Measurements from ENCODE around the gene PYDC2. TPM values are rescaled to one million over a fixed set of nuclear protein-coding genes. Genes with fewer than 3 reads are reported as not detected.

The PYDC2 gene
- total RNA-seq, result not detected in 2 replicates

DNA sequence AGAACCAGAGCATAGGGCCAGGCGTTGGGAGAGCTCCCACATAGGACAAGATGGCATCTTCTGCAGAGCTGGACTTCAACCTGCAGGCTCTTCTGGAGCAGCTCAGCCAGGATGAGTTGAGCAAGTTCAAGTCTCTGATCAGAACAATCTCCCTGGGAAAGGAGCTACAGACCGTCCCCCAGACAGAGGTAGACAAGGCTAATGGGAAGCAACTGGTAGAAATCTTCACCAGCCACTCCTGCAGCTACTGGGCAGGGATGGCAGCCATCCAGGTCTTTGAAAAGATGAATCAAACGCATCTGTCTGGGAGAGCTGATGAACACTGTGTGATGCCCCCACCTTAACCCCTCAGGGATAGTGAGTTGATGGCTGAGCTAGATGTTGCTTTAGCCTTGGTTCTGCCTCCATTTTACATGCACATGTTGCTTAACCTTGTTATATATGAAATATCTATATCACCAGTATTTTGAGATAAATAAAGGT is at the start of gene PYDC2:
PYDC2 (plus strand) TSS at position 51 of the 483 bp plus-strand sequence; CDS start at position 51, 0 bp downstream.
- no peak for DNase-seq (ENCODE audit: low read depth in 2 of 2)

DNA sequence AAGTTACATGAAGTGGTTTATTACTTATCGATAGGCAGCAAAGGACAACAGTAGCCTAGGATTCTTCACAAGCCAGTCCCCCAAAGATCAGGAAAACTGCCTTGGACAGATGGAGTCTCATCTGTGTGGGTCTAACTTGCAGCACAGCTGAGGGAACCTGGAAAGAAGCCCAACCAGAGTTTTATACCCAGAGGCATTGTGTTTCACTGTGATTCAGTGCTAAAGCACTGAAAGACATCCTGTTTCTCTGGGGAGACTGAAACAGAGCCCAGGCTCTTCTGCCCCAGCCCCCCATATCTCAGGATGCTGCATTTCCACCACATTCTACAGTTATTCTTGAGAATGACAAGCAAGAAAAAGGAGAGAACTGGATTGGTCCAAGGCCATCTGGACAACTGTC is 48.2 kb upstream of the PYDC2 start:
- peak; percentile 60 to 98 for DNase-seq (ENCODE audit: low read depth in 2 of 2)

DNA sequence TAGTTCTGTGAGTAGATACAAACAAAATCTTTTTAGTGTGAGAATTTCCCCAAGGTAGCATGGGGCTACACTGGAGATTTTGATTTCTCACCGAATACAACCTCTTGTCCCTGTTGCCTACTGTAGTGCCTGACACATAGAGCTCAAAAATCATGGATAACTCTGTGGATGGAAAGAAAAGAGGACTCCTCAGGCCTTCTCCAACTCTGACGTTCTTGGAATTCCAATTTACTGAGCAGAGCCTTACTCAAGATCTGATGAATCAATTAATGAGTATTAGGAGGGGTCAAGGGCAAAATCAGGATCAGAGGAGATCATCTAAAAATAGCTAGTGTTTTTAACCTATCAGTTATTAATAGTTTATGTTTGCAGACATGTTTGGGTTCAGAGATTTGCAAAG is 46.7 kb upstream of the PYDC2 start:
- DNase-seq (ENCODE audit: low read depth in 2 of 2), result no peak

DNA sequence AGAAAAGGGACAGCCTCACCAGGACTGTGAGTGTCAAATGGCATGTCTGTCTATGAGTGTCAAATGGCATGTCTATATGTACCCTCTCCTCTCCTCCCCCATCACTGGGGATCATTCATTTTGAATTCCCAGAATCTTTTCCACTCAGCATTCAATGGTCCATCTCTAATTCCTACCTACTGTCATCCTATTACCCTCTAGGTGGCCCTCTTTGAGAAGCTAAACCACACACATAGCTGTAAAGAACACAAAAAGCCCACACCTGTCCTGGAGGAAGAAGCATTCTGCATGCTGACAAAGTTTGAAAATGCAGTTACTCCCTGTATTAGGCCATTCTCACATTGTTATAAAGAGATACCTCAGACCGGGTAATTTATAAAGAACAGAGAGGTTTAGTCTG is 46.2 kb upstream of the PYDC2 start:
- DNase-seq (ENCODE audit: low read depth in 2 of 2), result no peak

DNA sequence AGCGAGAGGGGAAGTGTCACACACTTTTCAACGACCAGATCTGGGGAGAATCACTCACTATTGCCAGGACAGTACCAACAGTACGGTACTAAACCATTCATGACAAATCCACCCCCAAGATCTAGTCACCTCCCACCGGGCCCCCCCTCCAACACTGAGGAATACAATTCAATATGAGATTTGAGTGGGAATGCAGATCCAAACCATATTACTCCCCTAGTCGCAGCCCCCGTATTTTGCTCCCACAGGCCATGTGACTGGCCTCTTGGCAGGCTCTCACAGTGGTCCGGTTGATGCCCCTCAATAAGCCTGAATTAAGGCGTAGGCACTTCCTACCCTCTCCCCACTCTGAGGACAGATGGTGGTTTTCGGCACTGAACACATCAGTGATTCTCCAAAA is 45.4 kb upstream of the PYDC2 start:
- no peak for DNase-seq (ENCODE audit: low read depth in 2 of 2)

DNA sequence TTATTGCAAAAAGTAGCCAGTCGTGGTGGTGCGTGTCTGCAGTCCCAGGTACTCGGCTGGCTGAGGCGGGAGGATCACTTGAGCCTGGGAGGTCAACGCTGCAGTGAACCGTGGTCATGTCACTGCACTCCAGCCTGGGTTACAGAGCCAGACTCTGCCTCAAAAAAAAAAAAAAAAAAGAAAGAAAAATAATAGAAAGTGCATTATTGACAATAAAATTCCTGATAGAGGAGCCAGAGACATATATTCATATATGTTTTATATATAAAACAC is 43.6 kb upstream of the PYDC2 start:
- DNase-seq (ENCODE audit: low read depth in 2 of 2), result no peak

DNA sequence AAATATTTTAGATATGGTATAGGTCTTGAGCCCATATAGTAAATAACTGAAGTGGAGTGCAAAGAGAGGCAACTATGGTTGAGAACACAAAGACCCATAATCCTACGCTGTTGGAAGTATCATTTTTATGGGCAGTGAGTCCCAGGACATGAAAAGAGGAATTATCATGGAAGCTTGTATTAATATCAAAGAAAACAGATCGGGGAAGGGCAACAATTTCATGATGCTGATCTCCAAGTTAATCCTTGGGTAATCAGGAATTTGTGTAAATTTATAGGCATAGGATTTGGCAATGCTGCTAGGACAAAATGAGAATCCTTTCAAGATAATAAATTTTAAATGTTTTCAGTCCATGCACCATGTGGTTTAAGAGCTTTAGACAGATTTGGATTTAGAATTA is 40.2 kb upstream of the PYDC2 start:
- no peak for DNase-seq (ENCODE audit: low read depth in 2 of 2)

DNA sequence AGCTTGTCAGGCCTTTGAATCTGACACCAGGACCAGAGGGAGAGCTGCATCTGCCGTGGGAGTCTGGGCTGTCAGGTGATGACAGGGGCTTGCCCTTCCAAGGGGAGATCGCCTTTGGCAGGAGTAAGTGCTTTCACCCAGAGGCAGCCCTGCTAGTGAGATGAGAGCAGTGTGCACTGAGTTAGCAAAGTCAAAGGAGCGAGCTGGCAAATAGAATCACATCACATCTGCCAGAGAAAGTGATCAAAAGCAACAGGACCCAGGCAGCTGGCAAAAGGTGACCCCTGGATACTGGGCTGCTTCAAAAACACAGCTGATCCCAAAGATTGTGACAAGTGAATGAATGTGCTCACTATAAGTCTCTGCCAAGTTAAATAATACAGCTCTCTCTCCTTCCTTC is 36.1 kb upstream of the PYDC2 start:
- DNase-seq (ENCODE audit: low read depth in 2 of 2), result no peak

DNA sequence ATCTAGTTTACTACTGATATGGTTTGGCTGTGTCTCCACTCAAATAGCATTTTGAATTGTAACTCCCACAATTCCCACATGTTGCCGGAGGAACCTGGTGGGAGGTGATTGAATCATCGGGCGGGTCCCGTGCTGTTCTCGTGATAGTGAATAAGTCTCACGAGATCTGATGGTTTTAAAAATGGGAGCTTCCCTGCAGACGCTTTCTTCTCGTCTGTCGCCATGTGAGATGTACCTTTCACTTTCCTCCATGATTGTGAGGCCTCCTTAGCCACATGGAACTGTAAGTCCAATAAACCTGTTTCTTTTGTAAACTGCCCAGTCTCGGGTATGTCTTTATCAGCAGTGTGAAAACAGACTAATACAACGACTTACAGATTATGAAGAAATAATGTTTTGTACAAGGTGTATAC is 35.6 kb upstream of the PYDC2 start:
- no peak for DNase-seq (ENCODE audit: low read depth in 2 of 2)

DNA sequence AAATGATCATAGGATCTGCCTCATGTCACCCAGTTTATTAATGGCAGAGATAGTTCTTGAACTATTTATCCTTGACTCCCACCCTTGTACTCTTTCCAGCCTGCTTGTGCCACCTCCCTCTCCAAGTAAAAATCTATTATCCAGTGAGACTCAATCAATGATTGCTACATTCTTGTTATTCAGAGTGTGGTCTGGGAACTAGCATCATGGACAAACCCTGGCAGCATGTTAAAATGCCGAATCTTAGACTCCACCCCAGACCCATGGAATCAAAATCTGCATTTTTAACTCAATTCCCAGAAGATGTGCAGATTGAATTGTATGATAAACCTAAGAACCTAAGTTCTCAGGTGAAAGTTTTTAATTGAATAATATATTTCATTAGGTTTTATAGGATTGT is 34.7 kb upstream of the PYDC2 start:
- DNase-seq (ENCODE audit: low read depth in 2 of 2), result no peak

DNA sequence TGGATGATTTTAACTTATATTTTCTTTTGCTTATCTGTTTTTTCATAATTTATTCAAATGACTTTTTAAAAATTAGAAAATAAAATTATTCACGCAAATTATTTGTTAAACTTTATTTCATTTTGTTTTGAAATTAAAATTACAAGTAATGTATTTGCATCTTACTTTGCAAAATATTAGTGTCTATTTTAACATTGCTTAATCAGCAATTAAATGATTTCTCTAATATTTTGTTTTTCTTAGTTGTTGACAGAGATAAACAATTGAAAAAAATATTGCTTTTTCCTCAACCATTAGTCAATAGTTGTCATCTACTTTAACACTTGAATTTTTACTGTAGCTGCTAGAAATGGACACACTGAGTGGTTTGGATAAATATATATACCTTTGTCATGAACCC is 32.8 kb upstream of the PYDC2 start:
- DNase-seq (ENCODE audit: low read depth in 2 of 2), result no peak

DNA sequence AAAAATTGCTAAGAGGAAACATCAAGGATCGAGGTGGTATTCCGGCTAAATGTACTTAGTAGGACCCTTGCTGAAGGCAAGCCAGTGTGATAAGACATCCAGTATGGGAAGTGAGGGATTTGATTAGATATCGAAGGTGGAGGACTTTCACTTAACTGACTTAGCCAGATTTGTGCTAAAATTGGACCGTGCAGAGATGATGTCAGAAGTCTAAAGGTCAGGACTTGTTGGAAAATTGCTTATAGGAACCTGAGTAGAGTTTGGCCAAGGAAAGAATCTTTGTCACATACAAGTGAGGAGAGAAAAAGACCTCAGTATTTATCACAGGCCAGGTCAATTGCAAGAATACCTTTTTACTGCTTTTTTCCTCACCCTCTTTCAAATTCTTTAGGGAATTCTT is 30.9 kb upstream of the PYDC2 start:
- no peak for DNase-seq (ENCODE audit: low read depth in 2 of 2)

DNA sequence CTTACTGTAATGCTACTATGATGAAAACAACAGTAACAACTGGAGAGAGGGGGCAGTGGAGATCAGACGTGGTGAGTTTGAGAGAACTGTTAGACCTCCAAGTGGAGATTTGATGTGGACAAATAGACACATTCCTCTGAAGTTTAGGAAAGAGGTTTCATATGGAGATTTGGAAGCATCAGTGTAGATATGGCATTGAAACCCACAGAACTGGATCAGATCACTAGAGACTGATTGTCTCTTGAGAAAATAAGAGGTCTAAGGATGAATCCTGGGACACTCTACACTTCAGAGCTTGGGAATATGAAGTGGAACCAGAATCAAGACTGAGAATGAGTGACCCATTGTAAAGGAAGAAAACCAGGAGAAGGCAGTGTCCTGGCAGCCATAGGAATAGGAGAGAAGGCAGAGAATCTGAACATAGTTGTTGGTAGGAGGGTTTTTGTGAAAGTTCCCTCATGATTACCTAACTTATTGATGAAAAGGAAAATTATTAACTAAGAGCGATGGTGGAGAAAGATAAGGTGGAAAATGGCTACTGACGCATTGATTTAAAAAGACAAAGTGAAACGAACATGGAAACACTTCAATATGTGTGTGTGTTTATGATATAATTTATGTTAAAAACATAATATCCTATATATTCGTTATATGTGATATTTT is 29.7 kb upstream of the PYDC2 start:
- DNase-seq (ENCODE audit: low read depth in 2 of 2), result no peak

DNA sequence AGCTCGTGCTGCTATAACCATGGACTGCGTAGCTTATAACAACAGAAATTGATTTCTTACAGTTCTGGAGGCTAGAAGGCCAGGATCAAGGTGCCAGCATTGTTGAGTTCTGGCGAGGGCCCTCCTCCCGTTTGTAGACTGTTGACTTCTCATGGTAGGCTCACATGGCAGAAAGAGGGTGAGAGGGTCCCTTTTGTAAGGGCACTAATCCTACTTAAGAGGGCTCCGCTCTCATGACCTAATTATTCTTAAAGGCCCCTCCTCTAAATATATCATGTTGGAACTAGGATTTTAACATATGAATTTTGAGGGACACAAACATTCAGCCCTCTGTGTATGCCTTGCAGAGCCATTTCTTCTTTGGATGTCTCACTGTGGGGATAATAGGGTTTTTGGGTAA is 28.8 kb upstream of the PYDC2 start:
- no peak for DNase-seq (ENCODE audit: low read depth in 2 of 2)

DNA sequence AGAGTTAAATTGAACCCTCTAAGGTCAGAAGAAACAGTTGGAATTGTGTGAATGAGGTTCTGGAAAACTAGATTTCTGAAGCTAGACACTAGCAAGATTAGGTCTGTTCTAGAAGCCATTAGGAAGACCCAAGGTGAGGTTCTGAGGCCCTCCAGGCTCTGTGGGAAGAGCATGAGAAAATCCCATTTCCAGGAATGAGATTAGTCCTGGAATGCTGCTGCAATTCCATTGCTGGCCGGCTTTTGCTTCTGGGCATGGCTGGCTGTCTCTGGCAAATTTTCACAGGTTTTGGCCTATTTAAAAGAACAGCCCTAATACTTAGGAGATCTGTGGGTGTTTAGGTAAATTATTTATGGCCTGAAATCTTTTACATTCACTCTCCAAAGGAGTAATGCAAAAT is 26.9 kb upstream of the PYDC2 start:
- DNase-seq (ENCODE audit: low read depth in 2 of 2), result no peak

DNA sequence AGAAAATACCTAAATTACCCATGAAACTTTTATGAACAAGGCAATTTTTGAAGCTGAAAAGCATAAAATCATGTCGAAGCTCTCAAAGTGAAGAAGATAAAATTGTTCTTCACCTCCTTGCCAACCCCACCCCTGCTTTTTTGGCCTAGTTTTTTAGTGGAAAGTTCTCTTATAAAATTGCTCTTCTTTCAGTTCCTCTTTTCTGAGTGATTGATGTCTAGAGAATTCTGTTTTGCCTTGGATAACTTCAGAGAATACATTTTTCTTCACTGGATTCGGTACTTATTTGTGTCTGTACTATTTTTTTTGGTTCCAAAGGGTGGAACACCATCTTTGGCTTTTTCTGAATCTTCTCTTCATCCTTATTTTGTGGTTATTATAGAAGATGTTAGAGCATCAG is 25.0 kb upstream of the PYDC2 start:
- DNase-seq (ENCODE audit: low read depth in 2 of 2), result no peak

DNA sequence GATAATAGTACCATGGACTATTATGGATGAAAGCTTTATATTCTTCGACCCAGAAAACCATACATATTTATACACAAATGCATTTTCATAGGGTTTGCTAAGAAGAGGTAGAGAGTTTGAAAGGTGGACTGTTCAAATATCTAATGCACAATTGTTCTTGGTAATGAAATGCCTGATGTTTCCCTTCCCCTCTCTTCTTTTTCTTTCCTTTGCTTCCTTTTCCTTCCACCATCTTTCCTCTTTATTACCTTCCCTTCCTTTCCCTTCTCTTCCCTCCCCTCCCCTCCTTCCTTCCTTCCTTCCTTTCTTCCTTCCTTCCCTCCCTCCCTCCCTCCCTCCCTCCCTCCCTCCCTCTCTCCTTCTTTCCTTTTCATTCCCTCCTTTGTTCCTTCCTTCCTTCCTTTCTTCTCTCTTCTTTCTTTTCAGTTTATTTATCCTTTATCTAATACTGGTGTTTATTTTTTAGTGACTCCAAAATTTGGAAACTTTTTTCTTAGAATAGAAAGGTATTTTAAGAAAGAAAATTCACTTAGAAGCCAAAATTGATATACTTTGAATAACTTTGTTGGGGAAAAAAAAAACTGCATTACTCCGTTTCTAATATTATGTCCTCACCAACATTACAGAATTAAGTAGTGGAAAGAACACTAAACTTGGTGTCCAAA is 22.7 kb upstream of the PYDC2 start:
- no peak for DNase-seq (ENCODE audit: low read depth in 2 of 2)

DNA sequence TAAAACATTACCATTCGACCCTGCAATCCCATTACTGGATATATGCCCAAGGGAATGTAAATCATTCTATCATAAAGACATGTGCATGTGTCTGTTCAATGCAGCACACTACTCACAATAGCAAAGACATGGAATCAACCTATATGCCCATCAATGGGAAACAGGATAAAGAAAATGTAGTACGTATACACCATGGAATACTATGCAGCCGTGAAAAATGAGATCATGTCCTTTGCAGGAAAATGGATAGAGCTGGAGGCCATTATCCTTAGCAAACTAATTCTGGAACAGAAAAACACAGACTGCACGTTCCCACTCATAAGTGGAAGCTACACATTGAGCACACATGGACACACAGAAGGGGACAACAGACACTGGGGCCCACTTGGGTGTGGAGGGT is 20.4 kb upstream of the PYDC2 start:
- no peak for DNase-seq (ENCODE audit: low read depth in 2 of 2)

DNA sequence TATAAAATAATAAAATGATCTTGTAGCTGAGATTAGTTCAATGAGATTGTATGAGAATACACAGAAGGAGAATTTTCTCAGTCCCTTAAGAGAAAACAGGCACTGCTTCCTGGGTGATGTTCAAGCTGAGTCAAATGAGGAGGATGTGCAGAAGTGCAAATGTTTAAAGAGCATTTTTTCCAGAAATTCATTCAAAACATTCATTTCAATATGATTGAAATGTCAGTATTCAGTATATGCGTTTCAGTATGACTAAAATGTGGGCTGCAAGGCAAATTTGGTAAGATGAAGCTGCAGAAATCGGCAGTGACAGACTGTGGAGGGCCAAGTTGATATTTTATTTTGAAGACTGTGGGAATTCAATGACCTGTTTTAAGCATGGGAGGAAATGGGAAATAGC is 19.3 kb upstream of the PYDC2 start:
- no peak for DNase-seq (ENCODE audit: low read depth in 2 of 2)

DNA sequence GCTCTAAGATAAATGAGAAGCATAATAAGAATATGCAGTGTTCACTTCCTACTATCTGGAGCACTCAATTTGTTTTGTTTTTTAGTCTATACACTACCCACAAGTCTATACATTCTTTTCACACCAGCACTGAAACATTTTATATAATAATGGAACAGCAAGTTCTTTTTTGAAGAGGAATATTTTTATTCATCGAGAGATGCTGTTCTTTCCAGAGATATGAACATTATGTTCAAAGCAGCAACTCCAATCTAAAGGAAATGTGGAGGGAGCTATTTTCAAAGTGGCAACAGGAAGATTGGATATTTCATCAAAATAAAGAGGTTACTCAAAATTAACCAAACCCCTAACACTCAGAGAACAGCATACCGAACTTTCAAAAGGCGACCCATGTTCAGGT is 16.4 kb upstream of the PYDC2 start:
- DNase-seq (ENCODE audit: low read depth in 2 of 2), result no peak

DNA sequence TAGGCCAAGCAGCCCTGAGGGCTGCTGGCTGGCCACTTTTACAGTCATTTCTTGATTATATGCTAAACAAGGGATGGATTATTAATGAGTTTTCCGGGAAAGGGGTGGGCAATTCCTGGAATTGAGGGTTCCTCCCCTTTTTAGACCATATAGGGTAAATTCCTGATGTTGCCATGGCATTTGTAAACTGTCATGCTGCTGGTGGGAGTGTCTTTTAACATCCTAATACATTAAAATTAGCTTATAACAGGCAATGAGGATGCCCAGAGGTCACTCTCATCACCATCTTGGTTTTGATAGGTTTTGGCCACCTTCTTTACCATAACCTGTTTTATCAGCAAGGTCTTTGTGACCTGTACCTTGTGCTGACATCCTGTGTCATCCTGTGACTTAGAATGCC is 11.7 kb upstream of the PYDC2 start:
- no peak for DNase-seq (ENCODE audit: low read depth in 2 of 2)

DNA sequence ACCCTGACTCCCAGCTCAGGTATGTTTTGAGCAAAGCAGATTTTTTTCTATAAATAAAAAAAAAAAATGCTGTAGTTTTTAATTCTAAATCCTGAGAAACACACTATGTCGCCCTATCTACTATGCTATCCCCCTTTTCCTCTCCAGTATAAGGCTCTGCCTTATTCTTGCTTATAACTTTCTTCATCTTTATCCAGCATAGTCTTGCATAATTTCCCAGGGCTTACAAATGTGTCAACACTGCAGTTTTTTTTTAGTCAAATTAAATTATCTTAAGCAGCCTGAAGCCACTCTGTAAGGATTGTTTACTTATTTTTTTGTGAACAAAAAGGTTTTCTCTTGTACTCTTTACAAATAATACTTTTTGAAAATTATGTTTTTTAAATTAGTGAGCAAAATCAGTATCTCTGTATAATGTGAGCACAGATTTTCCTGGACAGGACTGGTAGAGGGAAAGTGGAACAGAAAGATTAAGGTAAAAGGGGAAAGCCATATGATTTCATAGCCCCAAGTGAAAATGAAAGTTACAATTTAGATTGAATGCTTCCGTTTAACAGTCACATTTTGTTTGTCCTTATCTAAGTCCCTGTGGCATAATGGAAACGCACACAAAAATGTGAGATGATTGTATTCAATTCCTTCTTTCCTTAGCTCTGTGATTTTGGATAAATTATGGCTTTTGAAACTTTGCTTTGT is 5.6 kb upstream of the PYDC2 start:
- DNase-seq (ENCODE audit: low read depth in 2 of 2), result peak in 1 of 2 donors; percentile 9

DNA sequence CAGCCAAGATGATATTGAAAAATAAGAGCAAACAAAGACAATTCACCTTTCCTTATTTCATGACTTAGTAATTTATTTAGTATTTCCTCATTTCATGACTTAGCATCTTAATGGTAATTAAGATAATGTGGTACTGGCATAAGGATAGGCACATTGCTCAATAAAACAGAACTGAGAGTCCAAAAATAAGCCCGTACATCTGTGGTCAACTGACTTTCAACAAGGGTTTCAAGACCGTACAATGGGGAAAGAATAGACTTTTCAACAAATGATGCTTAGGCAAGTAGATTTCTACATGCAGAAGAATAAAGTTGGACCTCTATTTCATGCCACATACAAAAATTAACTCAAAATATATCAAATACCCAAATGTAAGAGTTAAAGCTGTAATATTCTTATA is 603 bp upstream of the PYDC2 start:
- DNase-seq (ENCODE audit: low read depth in 2 of 2), result no peak

Measured in lung microvascular endothelial cell (primary cell).